ENCODE measurements around the gene CREB3.
A peak's percentile ranks its signal among the peaks of the same experiment; 100 is the strongest.

The CREB3 gene

DNA sequence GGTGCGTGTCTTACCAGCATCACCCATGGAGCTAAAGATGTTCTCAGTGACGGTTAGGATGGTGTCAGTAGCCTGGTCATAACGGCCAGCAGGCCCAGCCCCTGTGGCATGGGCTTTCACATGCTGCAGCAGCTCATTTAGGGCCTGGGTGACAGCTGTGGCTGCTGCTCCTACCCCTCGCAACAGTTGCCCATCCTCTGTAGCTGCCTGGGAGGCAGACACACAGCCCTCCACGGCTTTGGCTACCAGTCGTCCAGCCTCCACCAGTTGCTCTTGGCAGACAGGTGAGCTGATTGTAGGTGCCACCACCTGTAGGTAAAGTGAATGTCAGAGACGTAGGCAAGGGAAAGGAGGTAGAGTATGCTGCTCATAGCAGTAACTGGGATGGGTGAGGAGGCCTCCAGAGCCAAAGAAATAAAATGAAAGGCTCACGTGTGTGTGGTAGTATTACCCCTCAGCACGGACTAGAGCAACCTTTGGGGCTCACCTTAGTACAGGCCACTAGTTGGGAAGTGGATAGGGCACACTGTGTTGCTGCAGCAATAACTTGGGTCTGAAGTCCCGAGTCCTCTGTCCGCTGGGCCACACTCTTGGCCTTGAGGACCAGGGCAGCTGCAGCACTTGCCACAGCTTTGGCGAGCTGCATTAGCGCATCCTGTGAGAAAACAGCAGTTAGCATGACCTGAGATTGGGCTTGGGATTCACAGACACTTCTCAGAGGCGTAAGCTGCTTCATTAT is 15.2 kb upstream of the CREB3 start:
- H3K9ac ChIP-seq (ENCODE audit: low read depth, low read length), result no peak overlapping the region
- H3K4me1 ChIP-seq (ENCODE audit: insufficient read depth, low read length), result no peaks in the 10 kb centered on the region; the same call in 1 of the 2 replicates
- H3K27ac ChIP-seq (ENCODE audit: low read length), result no peak overlapping the region
- no peaks in the 10 kb centered on the region for H3K9me3 ChIP-seq (ENCODE audit: insufficient read depth, low read depth, low read length)
- no peaks in the 10 kb centered on the region for H3K27me3 ChIP-seq (ENCODE audit: insufficient read depth, low read length)
- H3K4me3 ChIP-seq (ENCODE audit: low read length), result no peak overlapping the region
- peaks cover 100% of the 10 kb centered on the region for H3K36me3 ChIP-seq (ENCODE audit: insufficient read depth, low read depth, low read length)

DNA sequence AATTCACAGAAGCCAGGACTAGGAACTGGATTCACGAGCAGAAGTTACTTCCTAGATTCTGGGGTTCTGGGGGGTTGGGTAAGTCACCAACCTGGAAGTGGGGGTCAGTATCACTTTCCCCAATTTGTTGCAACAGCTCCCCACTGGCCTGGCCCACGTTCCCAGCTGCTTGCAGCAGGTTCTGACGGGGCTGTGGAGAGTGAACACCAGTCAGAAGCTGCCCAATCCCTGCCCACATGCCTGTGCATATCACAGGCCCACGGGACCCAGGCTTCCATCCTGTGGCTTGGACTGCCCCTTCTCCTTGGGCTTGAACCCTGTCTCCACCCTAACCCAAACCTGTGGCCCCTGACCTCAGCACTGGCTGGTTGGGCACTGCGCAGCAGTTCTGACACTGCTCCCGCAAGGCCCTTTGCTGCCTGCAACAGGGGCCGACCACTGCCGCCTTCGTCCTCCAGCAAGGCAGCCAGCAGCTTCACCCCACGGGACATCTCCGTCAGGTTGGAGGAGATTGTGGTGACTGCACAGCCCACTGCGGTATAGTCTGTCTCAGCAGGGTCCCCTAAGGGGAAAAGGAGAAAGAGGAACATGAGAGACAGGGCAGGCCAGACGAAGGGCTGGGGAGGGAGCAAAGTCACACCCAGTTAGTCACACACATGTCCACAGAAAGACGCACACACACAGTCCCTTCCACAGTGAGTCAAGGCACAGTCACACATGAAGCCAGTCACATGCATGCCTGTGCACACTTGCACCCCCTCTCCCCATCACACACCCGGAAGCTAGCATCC is 13.6 kb upstream of the CREB3 start:
- Histone ChIP-seq H3K9me3 (ENCODE audit: insufficient read depth, low read depth, low read length) (no peaks in the 10 kb centered on the region), H3K27me3 (ENCODE audit: insufficient read depth, low read length) (no peaks in the 10 kb centered on the region), H3K9ac (ENCODE audit: low read depth, low read length) (no peak overlapping the region), H3K27ac (ENCODE audit: low read length) (no peak overlapping the region), H3K4me3 (ENCODE audit: low read length) (no peak overlapping the region), H3K36me3 (ENCODE audit: insufficient read depth, low read depth, low read length) (peaks cover 100% of the 10 kb centered on the region), H3K4me1 (ENCODE audit: insufficient read depth, low read length) (no peaks in the 10 kb centered on the region; the same call in 1 of the 2 replicates)

DNA sequence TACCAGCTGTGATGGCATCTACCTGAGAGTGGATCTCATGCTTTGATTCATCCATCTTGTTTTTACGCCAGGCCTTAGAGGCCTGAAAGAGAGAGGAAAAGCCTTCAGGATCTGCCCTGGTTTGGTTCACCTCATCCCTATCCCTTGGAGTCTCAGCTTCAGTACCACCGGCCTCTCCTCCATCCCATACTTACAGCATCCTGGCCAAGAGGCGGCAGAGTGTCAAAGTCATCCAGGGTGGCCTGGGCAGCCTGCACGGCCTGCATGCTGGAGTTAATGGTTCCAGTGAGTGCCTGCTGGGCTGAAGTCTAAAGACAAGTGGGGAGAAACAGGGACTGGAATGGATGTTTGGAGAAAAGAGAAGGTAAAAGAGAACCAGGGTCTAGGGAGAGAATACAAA is 12.9 kb upstream of the CREB3 start:
- H3K27ac ChIP-seq (ENCODE audit: low read length), result no peak overlapping the region
- H3K9ac ChIP-seq (ENCODE audit: low read depth, low read length), result no peak overlapping the region
- H3K36me3 ChIP-seq (ENCODE audit: insufficient read depth, low read depth, low read length), result peaks cover 100% of the 10 kb centered on the region
- no peaks in the 10 kb centered on the region for H3K27me3 ChIP-seq (ENCODE audit: insufficient read depth, low read length)
- H3K4me3 ChIP-seq (ENCODE audit: low read length), result no peak overlapping the region
- no peaks in the 10 kb centered on the region for H3K9me3 ChIP-seq (ENCODE audit: insufficient read depth, low read depth, low read length)
- no peaks in the 10 kb centered on the region; the same call in 1 of the 2 replicates for H3K4me1 ChIP-seq (ENCODE audit: insufficient read depth, low read length)

DNA sequence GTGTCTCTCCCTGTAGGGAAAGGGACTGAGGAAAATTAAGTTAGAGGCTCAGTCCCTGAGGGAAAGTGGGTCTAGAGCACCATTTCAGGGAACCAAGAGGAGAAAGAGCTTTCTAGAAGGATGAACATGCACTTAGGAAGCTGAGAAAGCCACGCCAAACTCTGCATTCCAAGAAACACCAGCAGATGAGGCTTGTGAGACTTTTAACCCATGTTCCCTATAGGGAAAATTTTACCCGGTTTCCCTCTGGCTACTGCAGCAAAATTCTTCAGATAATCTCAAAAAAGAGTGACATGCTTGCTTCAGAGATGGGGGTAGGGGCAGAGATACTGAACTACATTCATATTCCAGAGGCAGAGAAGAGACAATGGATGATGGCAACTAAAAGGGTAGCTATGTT is 9.0 kb upstream of the CREB3 start:
- Histone ChIP-seq H3K9ac (ENCODE audit: low read depth, low read length) (no peak overlapping the region), H3K36me3 (ENCODE audit: insufficient read depth, low read depth, low read length) (peaks cover 72% of the 10 kb centered on the region), H3K4me3 (ENCODE audit: low read length) (no peak overlapping the region), H3K27me3 (ENCODE audit: insufficient read depth, low read length) (no peaks in the 10 kb centered on the region), H3K9me3 (ENCODE audit: insufficient read depth, low read depth, low read length) (no peaks in the 10 kb centered on the region), H3K27ac (ENCODE audit: low read length) (no peak overlapping the region), H3K4me1 (ENCODE audit: insufficient read depth, low read length) (peaks cover 18% of the 10 kb centered on the region)

DNA sequence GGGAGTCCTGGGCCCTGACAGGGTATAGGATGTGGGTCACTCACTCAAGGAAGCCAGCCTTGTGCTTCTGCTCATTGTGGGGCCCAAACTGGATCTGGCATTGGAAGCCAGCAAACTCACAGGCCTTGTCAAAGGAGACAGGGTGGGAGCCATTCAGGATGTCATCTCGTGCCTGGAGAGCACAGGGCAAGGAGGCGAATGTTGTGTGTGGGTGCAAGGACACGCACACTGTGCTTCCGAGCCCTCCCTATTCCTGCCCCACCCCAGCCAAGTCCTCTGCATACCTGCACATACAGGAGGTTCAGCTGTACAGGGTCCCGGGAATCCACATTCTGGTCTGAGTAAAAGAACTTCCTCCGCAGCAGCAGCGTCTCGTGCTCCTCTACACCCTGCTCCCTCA is 8.6 kb upstream of the CREB3 start:
- peaks cover 23% of the 10 kb centered on the region for H3K4me1 ChIP-seq (ENCODE audit: insufficient read depth, low read length)
- H3K27ac ChIP-seq (ENCODE audit: low read length), result no peak overlapping the region
- no peak overlapping the region for H3K9ac ChIP-seq (ENCODE audit: low read depth, low read length)
- no peaks in the 10 kb centered on the region for H3K27me3 ChIP-seq (ENCODE audit: insufficient read depth, low read length)
- no peak overlapping the region for H3K4me3 ChIP-seq (ENCODE audit: low read length)
- peaks cover 67% of the 10 kb centered on the region for H3K36me3 ChIP-seq (ENCODE audit: insufficient read depth, low read depth, low read length)
- H3K9me3 ChIP-seq (ENCODE audit: insufficient read depth, low read depth, low read length), result no peaks in the 10 kb centered on the region

DNA sequence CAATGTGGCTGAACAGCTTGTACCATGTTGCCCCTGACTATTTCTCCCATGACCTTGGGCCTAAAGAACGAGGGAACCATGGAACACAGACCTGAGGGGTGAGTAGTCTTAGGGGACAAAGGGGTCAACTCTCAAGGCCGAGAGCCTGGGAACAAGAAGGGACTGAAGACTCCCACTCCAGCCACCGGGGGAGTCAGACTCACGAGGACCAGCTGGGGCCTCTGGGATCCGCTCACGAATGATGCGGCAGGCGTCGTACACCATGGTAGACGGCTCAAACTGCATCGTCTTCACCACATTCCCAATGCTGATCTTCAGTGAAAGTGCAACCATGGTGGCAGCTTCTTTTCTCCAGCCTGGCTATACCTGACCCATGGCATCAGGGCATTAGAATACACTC is 7.1 kb upstream of the CREB3 start:
- Histone ChIP-seq H3K9me3 (ENCODE audit: insufficient read depth, low read depth, low read length) (no peaks in the 10 kb centered on the region), H3K4me1 (ENCODE audit: insufficient read depth, low read length) (peaks cover 36% of the 10 kb centered on the region), H3K27me3 (ENCODE audit: insufficient read depth, low read length) (no peaks in the 10 kb centered on the region), H3K36me3 (ENCODE audit: insufficient read depth, low read depth, low read length) (peaks cover 52% of the 10 kb centered on the region), H3K9ac (ENCODE audit: low read depth, low read length) (no peak overlapping the region), H3K27ac (ENCODE audit: low read length) (no peak overlapping the region), H3K4me3 (ENCODE audit: low read length) (no peak overlapping the region)

DNA sequence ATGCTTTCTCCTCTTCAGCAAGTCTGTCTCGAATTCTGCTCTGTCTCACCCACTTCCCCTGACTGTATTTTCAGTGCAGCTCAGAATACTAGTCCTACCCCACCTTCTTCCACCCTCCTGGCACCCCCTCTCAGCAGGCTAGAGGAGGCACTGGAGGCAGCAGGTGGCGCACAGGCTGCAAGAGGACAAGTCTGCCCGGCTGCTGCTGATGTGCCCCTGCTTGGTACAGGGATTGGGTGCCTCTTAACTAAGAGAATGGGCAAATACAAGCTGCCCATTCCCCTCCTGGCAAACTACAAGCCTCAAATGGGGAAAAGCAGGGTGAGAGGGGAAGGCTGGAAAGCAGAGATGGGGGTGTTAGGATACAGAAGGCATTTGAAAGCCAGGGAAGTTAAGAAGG is 5.5 kb upstream of the CREB3 start:
- H3K36me3 ChIP-seq (ENCODE audit: insufficient read depth, low read depth, low read length), result peaks cover 37% of the 10 kb centered on the region
- H3K9me3 ChIP-seq (ENCODE audit: insufficient read depth, low read depth, low read length), result no peaks in the 10 kb centered on the region
- peak overlapping the region; percentile 77; the same call in 1 of the 2 replicates for H3K9ac ChIP-seq (ENCODE audit: low read depth, low read length)
- no peak overlapping the region; the same call in 1 of the 2 replicates for H3K4me3 ChIP-seq (ENCODE audit: low read length)
- H3K27me3 ChIP-seq (ENCODE audit: insufficient read depth, low read length), result no peaks in the 10 kb centered on the region
- peak overlapping the region; percentile 49 for H3K27ac ChIP-seq (ENCODE audit: low read length)
- H3K4me1 ChIP-seq (ENCODE audit: insufficient read depth, low read length), result peaks cover 44% of the 10 kb centered on the region

DNA sequence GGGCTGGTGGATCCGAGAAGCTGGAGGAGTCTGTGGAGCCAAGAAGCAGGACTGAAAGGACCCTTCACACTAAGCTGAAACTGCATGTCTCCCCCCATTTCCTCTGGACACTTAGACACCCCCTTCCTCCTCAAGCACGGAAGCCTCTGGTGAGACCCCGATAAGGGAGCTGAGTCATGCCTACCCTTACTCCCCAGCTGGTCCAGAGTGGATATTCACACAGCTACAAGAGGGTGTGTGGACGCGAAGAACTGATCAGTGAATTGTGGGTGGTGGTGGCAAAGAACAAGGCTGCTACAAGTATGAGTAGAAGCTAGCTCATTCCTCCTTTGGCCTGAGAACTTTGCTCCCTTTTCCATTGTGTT is 4.8 kb upstream of the CREB3 start:
- H3K9ac ChIP-seq (ENCODE audit: low read depth, low read length), result peak overlapping the region; percentile 77; the same call in 1 of the 2 replicates
- no peaks in the 10 kb centered on the region for H3K27me3 ChIP-seq (ENCODE audit: insufficient read depth, low read length)
- peaks cover 44% of the 10 kb centered on the region for H3K4me1 ChIP-seq (ENCODE audit: insufficient read depth, low read length)
- no peaks in the 10 kb centered on the region for H3K9me3 ChIP-seq (ENCODE audit: insufficient read depth, low read depth, low read length)
- peaks cover 29% of the 10 kb centered on the region for H3K36me3 ChIP-seq (ENCODE audit: insufficient read depth, low read depth, low read length)
- peak overlapping the region; percentile 55 for H3K4me3 ChIP-seq (ENCODE audit: low read length)
- H3K27ac ChIP-seq (ENCODE audit: low read length), result peak overlapping the region; percentile 49

DNA sequence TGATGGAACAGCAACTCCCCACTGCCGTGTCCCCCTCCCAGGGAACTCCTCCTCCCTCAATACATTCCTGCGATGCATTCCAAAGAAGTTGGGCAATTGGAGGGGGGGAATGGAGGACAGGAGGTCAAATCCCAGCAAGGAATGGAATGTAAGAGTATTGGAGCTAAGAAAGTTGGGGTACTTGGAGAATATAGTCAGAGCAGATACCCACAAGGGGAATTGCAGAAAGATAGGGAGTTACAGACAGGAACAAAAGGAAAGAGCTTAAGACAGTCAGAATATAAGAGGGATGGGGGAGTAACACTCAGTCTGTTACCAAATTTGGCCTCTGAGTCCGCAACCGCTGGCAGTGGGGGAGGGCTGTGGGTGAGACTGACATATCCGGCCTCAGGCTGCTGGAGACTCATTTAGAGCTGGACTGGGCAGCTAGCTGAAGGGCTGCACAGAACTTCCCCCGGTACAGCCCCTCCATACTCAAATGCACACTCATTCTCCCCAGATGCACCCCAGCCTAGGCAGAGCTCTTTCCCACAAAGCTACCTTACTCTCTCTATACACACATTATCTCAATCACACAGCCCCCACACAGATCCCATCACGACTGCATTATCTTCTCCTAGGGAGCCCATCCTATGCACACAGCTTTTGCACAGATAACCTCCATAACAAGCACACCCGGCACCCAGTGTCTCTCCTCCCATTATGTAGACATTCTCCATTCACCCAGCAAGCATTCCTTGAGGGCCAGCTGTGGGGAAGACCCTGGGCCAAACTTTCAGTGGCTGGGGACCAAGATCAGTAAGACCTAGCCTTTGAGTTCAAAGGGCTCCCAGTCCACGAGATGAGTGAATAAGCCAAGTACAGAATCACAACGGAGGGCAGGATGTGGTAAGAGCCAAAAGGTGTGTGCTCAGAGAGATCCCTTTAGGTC is 4.2 kb upstream of the CREB3 start:
- peaks cover 44% of the 10 kb centered on the region for H3K4me1 ChIP-seq (ENCODE audit: insufficient read depth, low read length)
- peak overlapping the region; percentile 77; the same call in 1 of the 2 replicates for H3K9ac ChIP-seq (ENCODE audit: low read depth, low read length)
- H3K27me3 ChIP-seq (ENCODE audit: insufficient read depth, low read length), result no peaks in the 10 kb centered on the region
- peaks cover 23% of the 10 kb centered on the region for H3K36me3 ChIP-seq (ENCODE audit: insufficient read depth, low read depth, low read length)
- H3K4me3 ChIP-seq (ENCODE audit: low read length), result peak overlapping the region; percentile 55
- no peaks in the 10 kb centered on the region for H3K9me3 ChIP-seq (ENCODE audit: insufficient read depth, low read depth, low read length)
- peak overlapping the region; percentile 49 for H3K27ac ChIP-seq (ENCODE audit: low read length)

DNA sequence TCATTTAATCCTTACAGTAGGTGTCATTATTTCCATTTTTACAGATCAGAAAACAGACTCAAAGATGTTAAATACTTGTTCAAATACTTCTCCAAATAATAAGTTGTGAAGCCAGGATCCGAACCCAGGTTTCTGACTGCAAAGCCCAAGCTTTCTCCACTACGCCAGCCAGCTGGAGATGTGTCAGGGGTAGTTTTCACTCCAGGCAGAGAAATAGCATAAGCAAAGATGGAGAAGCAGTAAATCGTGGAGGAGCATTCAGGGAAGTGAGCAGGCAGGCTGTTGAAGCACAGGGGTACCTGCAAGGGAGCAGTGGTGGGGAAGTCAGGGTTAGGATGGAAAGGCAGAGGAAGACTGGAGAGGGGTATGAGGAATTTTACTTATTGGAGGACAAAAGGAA is 3.4 kb upstream of the CREB3 start:
- peaks cover 16% of the 10 kb centered on the region for H3K36me3 ChIP-seq (ENCODE audit: insufficient read depth, low read depth, low read length)
- no peaks in the 10 kb centered on the region for H3K27me3 ChIP-seq (ENCODE audit: insufficient read depth, low read length)
- peak overlapping the region; percentile 77; the same call in 1 of the 2 replicates for H3K9ac ChIP-seq (ENCODE audit: low read depth, low read length)
- H3K27ac ChIP-seq (ENCODE audit: low read length), result peak overlapping the region; percentile 49
- H3K4me3 ChIP-seq (ENCODE audit: low read length), result peak overlapping the region; percentile 89; the same call in 1 of the 2 replicates
- no peaks in the 10 kb centered on the region for H3K9me3 ChIP-seq (ENCODE audit: insufficient read depth, low read depth, low read length)
- H3K4me1 ChIP-seq (ENCODE audit: insufficient read depth, low read length), result peaks cover 47% of the 10 kb centered on the region
